ENCODE data around the gene XYLT2. TPM values are rescaled to one million over a fixed set of nuclear protein-coding genes. Genes with fewer than 3 reads are reported as not detected.

The XYLT2 gene
- total RNA-seq, 1 experiment from 2014 or later = 39.7 TPM

- H3K27me3 Mint-ChIP-seq (ENCODE audit: low read depth) = no peaks in the 10 kb centered on the region; the same call in 1 of the 2 replicates
- peaks cover 78% of the 10 kb centered on the region for H3K36me3 Mint-ChIP-seq
- DNase-seq (ENCODE audit: low spot score) (no peak), ATAC-seq (no peak)
- POLR2A ChIA-PET = no interaction called here
- H3K9me3 Mint-ChIP-seq = no peaks in the 10 kb centered on the region
- no peaks in the 10 kb centered on the region for H3K4me1 Mint-ChIP-seq
- CTCF ChIA-PET = interaction anchor here (1.0 to 7.2 kb wide), 3 partner anchors 14 to 183 kb away, joined by 3 to 51 read pairs (median 13); partner anchors contain the start of gene LRRC59
- H3K27ac Mint-ChIP-seq = no peak overlapping the region
- no peak overlapping the region for H3K4me3 Mint-ChIP-seq
- TF ChIP-seq NFYB (CRISPR knock-in tag; conservative IDR thresholded peaks at IDR 0.05; ENCODE audit: low read depth) (no peak), CREM (CRISPR knock-in tag; IDR thresholded peaks at IDR 0.05) (no peak), GABPB1 (CRISPR knock-in tag; IDR thresholded peaks at IDR 0.05) (no peak), NR2C2 (CRISPR knock-in tag; IDR thresholded peaks at IDR 0.05) (no peak), ZNF396 (CRISPR knock-in tag; IDR thresholded peaks at IDR 0.05; ENCODE audit: borderline replicate concordance) (no peak), ZNF263 (CRISPR knock-in tag; IDR thresholded peaks at IDR 0.05; ENCODE audit: low read depth) (no peak), ZNF138 (CRISPR knock-in tag; conservative IDR thresholded peaks at IDR 0.05) (no peak), ZBTB43 (CRISPR knock-in tag; IDR thresholded peaks at IDR 0.05) (no peak), NR1H2 (CRISPR knock-in tag; IDR thresholded peaks at IDR 0.05) (no peak), MXD4 (CRISPR knock-in tag; IDR thresholded peaks at IDR 0.05; ENCODE audit: borderline replicate concordance) (no peak), FOXP4 (CRISPR knock-in tag; IDR thresholded peaks at IDR 0.05) (no peak), USF1 (CRISPR knock-in tag; IDR thresholded peaks at IDR 0.05) (no peak), CREB1 (CRISPR knock-in tag; IDR thresholded peaks at IDR 0.05) (no peak), STAT6 (CRISPR knock-in tag; conservative IDR thresholded peaks at IDR 0.05; ENCODE audit: low read depth) (no peak), CDX4 (CRISPR knock-in tag; IDR thresholded peaks at IDR 0.05; ENCODE audit: borderline replicate concordance) (no peak), ETV6 (CRISPR knock-in tag; IDR thresholded peaks at IDR 0.05) (no peak), ZNF671 (CRISPR knock-in tag; IDR thresholded peaks at IDR 0.05) (no peak), SMAD4 (CRISPR knock-in tag; IDR thresholded peaks at IDR 0.05) (no peak)
- TF ChIP-seq, protein P1, sequence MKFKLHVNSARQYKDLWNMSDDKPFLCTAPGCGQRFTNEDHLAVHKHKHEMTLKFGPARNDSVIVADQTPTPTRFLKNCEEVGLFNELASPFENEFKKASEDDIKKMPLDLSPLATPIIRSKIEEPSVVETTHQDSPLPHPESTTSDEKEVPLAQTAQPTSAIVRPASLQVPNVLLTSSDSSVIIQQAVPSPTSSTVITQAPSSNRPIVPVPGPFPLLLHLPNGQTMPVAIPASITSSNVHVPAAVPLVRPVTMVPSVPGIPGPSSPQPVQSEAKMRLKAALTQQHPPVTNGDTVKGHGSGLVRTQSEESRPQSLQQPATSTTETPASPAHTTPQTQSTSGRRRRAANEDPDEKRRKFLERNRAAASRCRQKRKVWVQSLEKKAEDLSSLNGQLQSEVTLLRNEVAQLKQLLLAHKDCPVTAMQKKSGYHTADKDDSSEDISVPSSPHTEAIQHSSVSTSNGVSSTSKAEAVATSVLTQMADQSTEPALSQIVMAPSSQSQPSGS (CRISPR knock-in tag; IDR thresholded peaks at IDR 0.05; ENCODE audit: borderline replicate concordance, low read depth) = no peak
- TF ChIP-seq, protein P2, sequence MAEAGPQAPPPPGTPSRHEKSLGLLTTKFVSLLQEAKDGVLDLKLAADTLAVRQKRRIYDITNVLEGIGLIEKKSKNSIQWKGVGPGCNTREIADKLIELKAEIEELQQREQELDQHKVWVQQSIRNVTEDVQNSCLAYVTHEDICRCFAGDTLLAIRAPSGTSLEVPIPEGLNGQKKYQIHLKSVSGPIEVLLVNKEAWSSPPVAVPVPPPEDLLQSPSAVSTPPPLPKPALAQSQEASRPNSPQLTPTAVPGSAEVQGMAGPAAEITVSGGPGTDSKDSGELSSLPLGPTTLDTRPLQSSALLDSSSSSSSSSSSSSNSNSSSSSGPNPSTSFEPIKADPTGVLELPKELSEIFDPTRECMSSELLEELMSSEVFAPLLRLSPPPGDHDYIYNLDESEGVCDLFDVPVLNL (CRISPR knock-in tag; IDR thresholded peaks at IDR 0.05; ENCODE audit: borderline replicate concordance, low read depth) = no peak
Observed at GRCh38 chr17:50382931-50383330, 37.0 kb downstream of the XYLT2 start.
